ENCODE measurements around the gene SDHA. TPM values are rescaled to one million over a fixed set of nuclear protein-coding genes. Genes with fewer than 3 reads are reported as not detected.
"Not testable (repeated sequence)": the region's sequence is repeated elsewhere in the genome, so short reads cannot be mapped to it uniquely, and the experiment has no call there.

Gene SDHA
- total RNA-seq, 1 donor from 2014 or later, result 184 TPM

DNA sequence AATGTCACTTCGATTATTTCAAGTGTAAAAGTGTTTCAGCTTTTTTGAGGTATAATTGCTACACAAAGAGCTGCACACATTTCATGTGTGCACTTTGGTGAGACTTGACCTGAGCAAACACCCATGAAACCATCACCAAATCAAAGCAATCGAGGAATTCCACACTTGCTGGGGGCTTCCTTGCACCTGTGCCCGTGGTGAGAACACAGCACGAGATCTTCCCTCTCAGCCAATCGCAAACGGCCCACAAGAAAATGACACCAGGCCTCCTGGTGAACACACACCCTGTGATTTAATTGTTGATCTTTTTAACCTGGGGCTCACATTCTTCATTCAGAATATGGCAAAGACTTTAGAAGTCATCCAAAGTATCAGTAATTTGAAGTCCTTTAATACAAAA lies 79.3 kb downstream of the SDHA start:
- peak; percentile 78 for DNase-seq (ENCODE audit: low read depth)

DNA sequence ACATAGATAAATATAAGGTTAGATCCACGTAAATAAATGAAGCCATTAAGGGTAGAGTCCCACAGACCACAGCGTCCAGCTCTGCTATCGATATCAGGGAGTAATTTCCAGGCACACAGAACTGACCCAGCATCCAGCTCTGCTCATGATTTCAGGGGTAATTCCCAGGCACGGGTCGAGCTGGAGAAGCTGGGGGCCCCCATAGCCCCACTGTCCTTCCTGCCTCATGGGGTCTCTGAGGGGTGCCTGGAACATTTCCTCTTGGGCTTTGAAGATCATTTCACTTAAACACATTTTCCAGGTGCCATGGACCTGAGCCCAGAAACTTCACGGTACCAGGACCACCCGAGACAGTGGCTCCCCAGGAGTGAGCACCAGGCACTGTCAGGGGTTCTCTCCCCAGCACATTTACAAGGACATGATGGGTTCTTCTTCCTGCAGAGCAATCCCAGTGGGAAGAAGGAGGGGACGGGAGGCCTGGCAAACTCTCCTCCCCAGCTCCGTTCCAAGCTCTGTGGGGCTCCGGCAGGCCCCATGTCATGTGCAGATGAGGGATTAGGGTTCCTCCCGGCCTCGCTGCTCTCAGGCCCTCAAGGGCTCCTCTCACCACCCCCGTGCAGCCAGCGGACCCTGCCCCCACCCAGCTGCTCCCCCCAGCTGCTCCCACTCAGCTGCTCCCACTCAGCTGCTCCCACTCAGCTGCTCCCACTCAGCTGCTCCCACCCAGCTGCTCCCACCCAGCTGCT lies 80.0 kb downstream of the SDHA start:
- DNase-seq (ENCODE audit: low read depth), result not testable (repeated sequence)

DNA sequence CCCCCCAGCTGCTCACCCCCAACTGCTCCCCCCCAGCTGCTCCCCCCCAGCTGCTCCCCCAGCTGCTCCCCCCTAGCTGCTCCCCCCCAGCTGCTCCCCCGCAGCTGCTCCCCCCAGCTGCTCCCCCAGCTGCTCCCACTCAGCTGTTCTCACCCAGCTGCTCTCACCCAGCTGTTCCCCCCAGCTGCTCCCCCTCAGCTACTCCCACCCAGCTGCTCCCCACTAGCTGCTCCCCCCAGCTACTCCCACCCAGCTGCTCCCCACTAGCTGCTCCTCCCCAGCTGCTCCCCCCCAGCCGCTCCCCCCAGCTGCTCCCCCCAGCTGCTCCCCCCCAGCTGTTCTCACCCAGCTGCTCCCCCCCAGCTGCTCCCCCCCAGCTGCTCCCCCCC lies 80.6 kb downstream of the SDHA start:
- DNase-seq (ENCODE audit: low read depth), result no peak

DNA sequence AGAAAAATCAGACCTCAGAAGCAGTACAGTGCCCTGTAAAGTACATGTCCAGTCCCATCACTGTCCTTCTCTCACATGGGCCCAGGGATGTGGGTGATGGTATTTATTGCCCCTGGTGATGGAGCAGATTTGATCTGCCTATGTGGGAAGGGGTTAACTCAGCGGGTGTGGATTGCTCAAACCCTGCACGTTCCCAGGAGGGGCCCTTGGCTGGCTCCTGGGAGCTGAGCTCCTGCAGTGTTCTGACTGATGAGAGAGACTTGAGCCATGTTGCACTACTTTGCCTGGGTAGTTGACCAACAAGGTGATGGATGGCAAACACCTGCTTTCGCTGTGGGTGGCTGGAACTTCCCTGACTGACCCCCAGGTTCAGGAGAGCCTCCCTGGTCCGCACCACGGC lies 81.8 kb downstream of the SDHA start:
- not testable (repeated sequence) for DNase-seq (ENCODE audit: low read depth)

DNA sequence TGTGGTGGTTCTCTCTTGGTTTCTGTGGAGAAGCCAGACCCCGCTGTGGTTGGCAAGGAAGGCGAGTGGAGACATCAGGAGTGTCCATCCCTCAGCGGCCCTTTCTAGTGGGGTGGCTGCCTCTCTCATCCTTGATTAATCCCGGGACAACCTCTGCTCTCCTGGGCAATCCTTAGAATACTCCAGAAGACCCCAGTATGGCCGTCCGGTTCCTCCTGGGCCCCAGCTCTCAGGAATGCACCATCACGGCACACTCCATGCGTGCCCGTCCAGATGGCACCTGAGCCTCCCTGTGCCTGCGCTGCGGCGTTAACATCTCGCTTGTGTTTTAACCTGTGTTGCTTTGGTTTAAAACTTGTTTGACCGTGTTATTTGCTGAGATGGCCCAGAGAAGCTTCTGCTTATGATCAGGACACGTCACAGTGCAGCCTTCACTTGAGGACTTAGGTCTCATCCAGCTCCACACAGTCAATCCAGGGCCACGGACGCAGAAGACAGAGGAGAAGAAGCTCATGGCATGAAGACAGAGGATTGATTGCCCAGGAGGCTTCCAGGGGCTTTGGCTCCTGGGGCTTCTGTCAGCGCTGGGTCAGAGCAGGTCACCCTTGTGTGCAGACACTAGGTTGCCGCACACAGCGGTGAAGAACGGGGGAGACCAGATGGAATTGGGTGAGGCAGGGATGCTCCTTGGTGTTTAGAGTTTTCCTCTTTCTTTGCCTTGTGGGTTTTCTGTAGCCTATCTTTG lies 82.7 kb downstream of the SDHA start:
- DNase-seq (ENCODE audit: low read depth), result not testable (repeated sequence)

DNA sequence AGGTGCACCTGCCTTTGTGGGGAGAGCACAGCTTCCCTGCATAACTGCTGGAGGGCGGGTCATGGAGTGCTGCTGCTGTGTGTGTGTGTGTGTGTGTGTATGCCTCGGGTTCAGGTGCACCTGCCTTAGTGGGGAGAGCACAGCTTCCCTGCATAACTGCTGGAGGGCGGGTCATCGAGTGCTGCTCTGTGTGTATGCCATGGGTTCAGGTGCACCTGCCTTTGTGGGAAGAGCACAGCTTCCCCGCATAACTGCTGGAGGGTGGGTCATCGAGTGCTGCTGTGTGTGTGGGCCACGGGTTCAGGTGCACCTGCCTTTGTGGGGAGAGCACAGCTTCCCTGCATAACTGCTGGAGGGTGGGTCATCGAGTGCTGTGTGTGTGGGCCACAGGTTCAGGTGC lies 84.3 kb downstream of the SDHA start:
- DNase-seq (ENCODE audit: low read depth), result peak; percentile 87

DNA sequence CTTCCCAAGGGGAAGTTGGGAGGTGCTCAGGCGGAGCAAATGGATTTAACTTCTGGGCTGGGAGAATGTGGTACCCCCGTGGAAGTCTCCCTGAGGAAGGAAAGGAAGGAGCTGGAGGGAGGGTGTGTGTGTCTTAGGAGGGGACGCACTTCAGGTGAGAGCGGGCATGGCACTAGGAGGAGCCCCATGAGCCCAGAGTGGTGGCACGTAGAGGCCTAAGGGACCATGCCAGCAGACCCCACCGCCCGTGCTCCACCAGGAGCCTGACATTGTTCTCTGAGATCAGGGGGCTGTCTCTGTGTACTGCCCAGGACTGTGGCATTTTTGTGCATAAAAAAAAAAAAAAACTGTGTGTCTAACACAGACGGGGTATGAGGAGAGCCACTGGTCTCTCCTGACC lies 84.8 kb downstream of the SDHA start:
- DNase-seq (ENCODE audit: low read depth), result no peak

DNA sequence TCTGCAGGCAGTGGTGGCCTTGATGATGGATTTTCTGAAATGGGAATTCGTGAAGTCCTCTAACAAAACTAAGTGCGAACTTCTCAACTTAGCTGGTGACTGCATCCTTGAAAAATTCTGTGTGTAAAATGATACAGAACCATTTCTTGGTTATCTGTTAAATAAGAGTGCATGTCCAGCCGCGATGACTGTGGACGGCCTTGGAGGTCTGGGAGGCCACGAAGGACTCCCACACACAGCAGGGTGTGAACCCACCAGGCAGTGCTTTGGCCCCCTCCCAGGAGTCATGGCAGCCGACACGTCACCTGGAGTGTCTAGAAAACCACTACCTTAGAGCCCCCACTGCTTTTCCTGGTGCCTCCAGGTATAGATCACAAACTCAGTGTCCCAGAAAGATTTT lies 85.6 kb downstream of the SDHA start:
- not testable (repeated sequence) for DNase-seq (ENCODE audit: low read depth)

DNA sequence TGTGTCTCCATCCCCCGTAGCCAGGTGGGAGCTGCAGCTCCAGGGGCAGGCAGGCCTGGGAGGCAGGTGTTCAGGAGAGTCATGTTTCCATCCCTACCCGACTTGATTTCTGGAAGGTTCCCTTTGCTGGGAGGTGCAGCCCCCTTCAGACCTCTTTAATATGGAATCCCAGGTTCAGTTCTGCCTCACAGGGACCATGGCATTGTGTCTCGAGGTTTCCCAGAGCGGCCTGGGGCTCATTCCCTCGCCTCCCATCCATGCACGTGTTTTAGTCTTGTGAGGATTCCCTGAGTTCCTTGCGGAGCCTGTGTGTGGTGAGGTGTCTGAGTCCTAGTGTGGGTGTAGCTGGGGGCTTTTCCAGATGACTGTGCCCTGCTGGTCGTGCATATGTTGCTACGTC lies 86.9 kb downstream of the SDHA start:
- no peak for DNase-seq (ENCODE audit: low read depth)

DNA sequence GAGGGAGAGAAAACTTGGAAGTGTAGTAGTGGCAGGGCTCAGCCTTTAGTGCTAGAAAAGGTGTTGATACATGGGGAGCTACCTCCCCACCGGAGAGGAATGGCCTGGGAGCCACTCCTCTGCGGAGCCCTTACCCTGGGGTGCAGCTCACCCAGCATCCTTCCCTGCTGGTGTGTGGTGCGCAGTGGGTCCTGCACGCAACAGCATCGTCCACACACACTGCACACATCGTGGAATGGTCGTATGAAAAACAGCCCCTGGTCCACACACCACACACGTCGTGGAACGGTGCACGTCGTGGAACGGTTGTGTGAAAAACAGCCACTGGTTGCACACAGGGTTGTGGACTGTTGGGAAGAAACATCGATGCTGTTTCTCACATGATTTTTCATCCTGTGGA lies 87.3 kb downstream of the SDHA start:
- DNase-seq (ENCODE audit: low read depth), result no peak

DNA sequence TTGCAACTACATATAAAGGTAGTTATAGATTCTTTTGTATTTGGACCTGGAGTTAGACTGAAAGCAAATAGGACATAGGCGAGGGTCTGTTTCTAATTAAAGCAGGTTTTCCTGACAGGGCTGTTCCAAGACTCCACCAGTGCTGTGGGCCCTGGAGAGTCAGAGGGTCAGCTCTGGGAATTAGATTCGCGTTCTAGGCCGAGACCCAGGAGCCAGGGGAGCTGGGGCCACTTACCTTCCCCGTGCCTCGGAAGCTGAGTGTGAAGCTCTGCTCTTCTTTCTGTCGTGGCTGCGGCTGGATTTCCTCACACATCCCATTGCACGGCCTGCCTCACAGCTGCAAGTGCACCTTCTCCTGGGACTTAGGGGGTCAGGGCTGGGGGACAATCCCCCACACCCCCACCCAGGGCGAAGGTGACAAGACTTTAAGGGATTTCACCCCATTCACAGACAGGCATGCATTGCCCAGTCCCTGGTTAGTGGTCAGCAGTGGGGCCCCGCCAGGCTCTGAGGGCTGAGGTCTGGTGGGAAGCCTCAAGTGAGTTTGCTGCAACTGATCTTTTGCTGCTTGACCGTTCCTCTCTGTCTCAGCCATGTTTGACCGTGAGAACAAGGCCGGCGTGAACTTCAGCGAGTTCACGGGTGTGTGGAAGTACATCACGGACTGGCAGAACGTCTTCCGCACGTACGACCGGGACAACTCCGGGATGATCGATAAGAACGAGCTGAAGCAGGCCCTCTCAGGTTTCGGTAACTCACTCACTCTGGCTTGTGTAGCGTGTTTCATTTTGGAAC lies 88.1 kb downstream of the SDHA start:
- no peak for DNase-seq (ENCODE audit: low read depth)

Other genes with a start within 250 kb of the SDHA start
- gene PLEKHG4B, start 126.2 kb upstream of the SDHA start, total RNA-seq, result 0.08 and 0.16 TPM in 2 replicates
- gene LRRC14B, start 26.8 kb upstream of the SDHA start, total RNA-seq, result 11.2 and 21.9 TPM in 2 replicates
- gene CCDC127, start 167 bp upstream of the SDHA start, total RNA-seq, result 7.8 and 7.9 TPM in 2 replicates
- gene PDCD6, start 53.3 kb downstream of the SDHA start, total RNA-seq, result 101 and 134 TPM in 2 replicates
- 74.8 and 106 TPM in 2 replicates for gene AHRR, start 103.4 kb downstream of the SDHA start, total RNA-seq
- gene EXOC3, start 224.9 kb downstream of the SDHA start, total RNA-seq, result 67.8 and 71.0 TPM in 2 replicates

Measured in myocyte (in vitro differentiated cells).